Measurements from ENCODE around the gene TMEM59L. TPM values are rescaled to one million over a fixed set of nuclear protein-coding genes. Genes with fewer than 3 reads are reported as not detected.
A peak's percentile ranks its signal among the peaks of the same experiment; 100 is the strongest.
"Not testable (repeated sequence)": the region's sequence is repeated elsewhere in the genome, so short reads cannot be mapped to it uniquely, and the experiment has no call there.

The TMEM59L gene
- total RNA-seq, 1 donor from 2014 or later, result 0.23 TPM

GRCh38 chr19:18589380-18590272 is 23.0 kb upstream of the TMEM59L start:
- TF ChIP-seq, protein P1, sequence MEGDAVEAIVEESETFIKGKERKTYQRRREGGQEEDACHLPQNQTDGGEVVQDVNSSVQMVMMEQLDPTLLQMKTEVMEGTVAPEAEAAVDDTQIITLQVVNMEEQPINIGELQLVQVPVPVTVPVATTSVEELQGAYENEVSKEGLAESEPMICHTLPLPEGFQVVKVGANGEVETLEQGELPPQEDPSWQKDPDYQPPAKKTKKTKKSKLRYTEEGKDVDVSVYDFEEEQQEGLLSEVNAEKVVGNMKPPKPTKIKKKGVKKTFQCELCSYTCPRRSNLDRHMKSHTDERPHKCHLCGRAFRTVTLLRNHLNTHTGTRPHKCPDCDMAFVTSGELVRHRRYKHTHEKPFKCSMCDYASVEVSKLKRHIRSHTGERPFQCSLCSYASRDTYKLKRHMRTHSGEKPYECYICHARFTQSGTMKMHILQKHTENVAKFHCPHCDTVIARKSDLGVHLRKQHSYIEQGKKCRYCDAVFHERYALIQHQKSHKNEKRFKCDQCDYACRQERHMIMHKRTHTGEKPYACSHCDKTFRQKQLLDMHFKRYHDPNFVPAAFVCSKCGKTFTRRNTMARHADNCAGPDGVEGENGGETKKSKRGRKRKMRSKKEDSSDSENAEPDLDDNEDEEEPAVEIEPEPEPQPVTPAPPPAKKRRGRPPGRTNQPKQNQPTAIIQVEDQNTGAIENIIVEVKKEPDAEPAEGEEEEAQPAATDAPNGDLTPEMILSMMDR (conservative IDR thresholded peaks at IDR 0.05; ENCODE audit: low read depth, low read length), result no peak
- H3K4me3 ChIP-seq (ENCODE audit: low read depth, low read length), result peak overlapping the region; percentile 91
- DNase-seq (ENCODE audit: low read depth), result no peak

GRCh38 chr19:18590273-18591272 is 22.1 kb upstream of the TMEM59L start:
- no peak overlapping the region for H3K4me3 ChIP-seq (ENCODE audit: low read depth, low read length)
- no peak for DNase-seq (ENCODE audit: low read depth)
- TF ChIP-seq, protein P1 (conservative IDR thresholded peaks at IDR 0.05; ENCODE audit: low read depth, low read length), result peak; percentile 8

DNA sequence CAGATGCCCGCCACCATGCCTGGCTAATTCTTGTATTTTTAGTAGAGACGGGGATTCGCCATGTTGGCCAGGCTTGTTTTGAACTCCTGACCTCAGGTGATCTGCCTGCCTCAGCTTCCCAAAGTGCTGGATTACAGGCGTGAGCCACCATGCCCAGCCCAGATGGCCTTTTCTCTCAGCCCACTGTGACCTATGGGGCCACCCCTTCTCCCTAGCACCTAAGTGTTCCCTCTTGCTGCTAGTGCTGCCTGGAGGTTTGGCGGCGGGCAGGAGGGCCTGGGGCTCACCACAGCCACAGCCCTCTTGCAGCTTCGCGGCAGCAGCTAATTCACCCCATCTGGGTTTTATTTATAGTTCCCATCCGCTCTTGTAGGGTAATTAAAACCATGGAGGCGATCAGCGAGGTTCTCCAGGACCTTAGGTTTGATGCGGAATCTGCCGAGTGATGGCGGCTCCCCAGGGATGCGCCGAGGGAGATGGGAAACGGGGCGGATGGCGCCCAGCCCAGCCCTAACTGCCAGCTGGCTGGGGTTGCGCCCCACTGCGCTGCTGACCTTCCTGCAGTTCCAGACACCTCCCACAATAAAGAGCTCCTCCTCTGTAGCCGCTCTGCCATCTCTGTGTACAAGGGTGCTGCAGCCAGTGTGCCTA is 20.8 kb upstream of the TMEM59L start:
- H3K4me3 ChIP-seq (ENCODE audit: low read depth, low read length), result no peak overlapping the region
- DNase-seq (ENCODE audit: low read depth), result no peak
- TF ChIP-seq, protein P1 (conservative IDR thresholded peaks at IDR 0.05; ENCODE audit: low read depth, low read length), result no peak

GRCh38 chr19:18592732-18593131 is 19.9 kb upstream of the TMEM59L start:
- not testable (repeated sequence) for H3K4me3 ChIP-seq (ENCODE audit: low read depth, low read length); DNase-seq (ENCODE audit: low read depth)

DNA sequence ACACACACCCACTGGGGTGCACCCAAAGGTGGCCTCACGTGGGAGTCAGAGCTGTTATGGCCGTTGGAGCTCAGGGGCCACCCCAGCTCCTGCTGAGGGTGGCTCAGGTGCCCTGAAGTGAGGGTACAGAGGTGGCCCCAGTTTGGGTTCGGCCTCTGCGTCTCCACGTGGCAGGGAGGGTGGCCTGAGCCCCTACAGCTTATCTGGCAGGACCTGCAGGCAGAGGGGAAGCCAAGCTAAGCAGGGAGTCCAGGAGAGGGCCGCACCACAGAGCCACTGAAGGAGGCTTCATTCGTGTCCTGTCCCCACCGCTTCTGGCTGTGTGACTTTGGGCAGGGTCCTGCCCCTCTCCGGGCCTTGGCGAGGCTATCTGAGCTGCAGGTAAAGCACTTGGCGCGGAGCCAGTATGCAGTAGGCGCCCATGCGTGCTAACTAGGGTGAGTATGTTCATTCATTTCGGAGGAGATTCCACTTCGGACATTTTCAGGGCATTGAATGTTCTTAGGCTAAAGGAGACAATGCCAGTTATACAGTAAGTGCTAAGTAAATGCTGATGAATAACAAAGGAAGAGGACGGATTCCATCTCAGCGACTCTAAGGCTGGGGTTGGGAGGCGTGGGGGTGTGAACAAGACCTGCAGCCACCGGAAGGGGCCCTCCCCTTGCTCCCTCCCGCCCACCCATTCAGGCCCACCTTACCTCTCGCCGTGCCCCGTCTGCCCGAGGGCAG is 19.1 kb upstream of the TMEM59L start:
- TF ChIP-seq, protein P1 (conservative IDR thresholded peaks at IDR 0.05; ENCODE audit: low read depth, low read length), result no peak
- no peak for DNase-seq (ENCODE audit: low read depth)
- peak overlapping the region; percentile 46 for H3K4me3 ChIP-seq (ENCODE audit: low read depth, low read length)

DNA sequence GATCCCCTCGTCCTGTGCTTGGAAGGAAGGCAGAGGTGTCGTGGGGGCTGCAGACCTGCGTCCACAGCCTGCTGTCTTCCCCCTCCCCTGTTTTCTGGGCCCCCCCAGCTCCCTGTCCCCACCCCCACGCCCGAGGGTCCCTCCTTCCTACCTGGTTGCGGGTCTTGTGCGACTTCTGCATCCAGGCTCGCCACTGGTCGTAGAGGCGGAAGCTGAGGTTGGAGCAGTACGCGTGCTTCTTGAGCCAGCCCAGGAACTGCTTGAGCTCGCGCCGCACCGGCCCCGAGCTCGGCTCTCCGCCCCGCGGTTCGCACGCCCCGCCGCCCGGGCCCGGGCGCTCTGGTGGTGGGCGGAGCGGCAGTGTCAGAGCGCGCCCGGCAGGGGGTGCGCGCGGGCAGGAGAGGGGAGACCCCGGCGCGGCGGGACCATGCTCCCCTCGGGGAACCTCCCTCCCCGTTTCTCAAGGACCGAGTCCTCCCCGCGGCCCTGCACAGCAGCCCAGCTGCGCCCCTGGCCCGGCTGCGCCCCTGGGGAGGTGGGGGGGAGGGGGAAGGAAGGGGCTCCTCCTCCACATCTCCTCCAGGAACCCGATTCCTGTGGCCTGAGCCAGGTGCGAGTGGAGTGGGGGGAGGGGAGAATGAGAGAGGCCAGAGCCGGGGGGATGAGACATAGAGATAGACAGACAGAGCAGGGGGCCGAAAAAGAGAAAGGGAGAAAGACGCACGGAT is 18.4 kb upstream of the TMEM59L start:
- no peak for DNase-seq (ENCODE audit: low read depth)
- H3K4me3 ChIP-seq (ENCODE audit: low read depth, low read length), result peak overlapping the region; percentile 46
- TF ChIP-seq, protein P1 (conservative IDR thresholded peaks at IDR 0.05; ENCODE audit: low read depth, low read length), result peak; percentile 62
